Skeletal muscle satellite cell (primary cell): Measurements from ENCODE around the gene BICC1.

ENCODE experiments used
- H3K27me3 ChIP-seq: 2 replicates; pipeline ENCODE4 v1.7.0; 2013; ENCODE audit warnings: low read length; ENCODE audit not compliant: control insufficient read depth, insufficient read depth
- H3K36me3 ChIP-seq: 2 replicates; pipeline ENCODE4 v1.7.0; 2013; ENCODE audit warnings: mild to moderate bottlenecking, control low read depth, low read length; ENCODE audit not compliant: insufficient read depth
- H3K4me1 ChIP-seq: 2 replicates; pipeline ENCODE4 v1.7.0; 2013; ENCODE audit warnings: low read length; ENCODE audit not compliant: control insufficient read depth, insufficient read depth
- H3K4me2 ChIP-seq: 2 replicates; pipeline ENCODE4 v1.7.0; 2013; ENCODE audit warnings: mild to moderate bottlenecking, low read length
- H3K4me3 ChIP-seq: 2 replicates; pipeline ENCODE4 v1.7.0; 2013; ENCODE audit warnings: low read length
- H3K9ac ChIP-seq: 2 replicates; pipeline ENCODE4 v1.7.0; 2013; ENCODE audit warnings: mild to moderate bottlenecking, low read depth, low read length, moderate library complexity
- H3K9me3 ChIP-seq: replicated peaks from 2 replicates; pipeline ENCODE4 v1.7.0; 2013; ENCODE audit warnings: mild to moderate bottlenecking, control low read depth, low read length

The BICC1 gene

GRCh38 chr10:58764087-58764747, 251.5 kb downstream of the BICC1 start:
- Histone ChIP-seq H3K9me3 (no peaks in the 10 kb centered on the region), H3K27me3 (no peaks in the 10 kb centered on the region), H3K4me2 (no peak overlapping the region), H3K4me1 (no peaks in the 10 kb centered on the region), H3K36me3 (no peaks in the 10 kb centered on the region), H3K9ac (no peak overlapping the region), H3K4me3 (no peak overlapping the region)

- no peaks in the 10 kb centered on the region for H3K9me3 ChIP-seq
- no peak overlapping the region for H3K4me3 ChIP-seq
- H3K4me1 ChIP-seq = no peaks in the 10 kb centered on the region
- H3K36me3 ChIP-seq = no peaks in the 10 kb centered on the region
- H3K27me3 ChIP-seq = no peaks in the 10 kb centered on the region
- H3K4me2 ChIP-seq = no peak overlapping the region
- no peak overlapping the region for H3K9ac ChIP-seq
Observed at GRCh38 chr10:58765910-58766309, 253.2 kb downstream of the BICC1 start.

- Histone ChIP-seq H3K27me3 (no peaks in the 10 kb centered on the region), H3K4me1 (no peaks in the 10 kb centered on the region), H3K36me3 (no peaks in the 10 kb centered on the region), H3K4me3 (no peak overlapping the region), H3K9me3 (no peaks in the 10 kb centered on the region), H3K4me2 (no peak overlapping the region), H3K9ac (no peak overlapping the region)
Observed at GRCh38 chr10:58767652-58768051, 255.0 kb downstream of the BICC1 start.

GRCh38 chr10:58771863-58772262, 259.2 kb downstream of the BICC1 start:
- Histone ChIP-seq H3K4me3 (no peak overlapping the region), H3K4me1 (peaks cover 14% of the 10 kb centered on the region), H3K9me3 (no peaks in the 10 kb centered on the region), H3K36me3 (no peaks in the 10 kb centered on the region), H3K27me3 (no peaks in the 10 kb centered on the region), H3K9ac (no peak overlapping the region), H3K4me2 (no peak overlapping the region)

GRCh38 chr10:58772758-58773157, 260.1 kb downstream of the BICC1 start:
- Histone ChIP-seq H3K4me3 (no peak overlapping the region), H3K27me3 (no peaks in the 10 kb centered on the region), H3K4me1 (peaks cover 14% of the 10 kb centered on the region), H3K9ac (no peak overlapping the region), H3K4me2 (no peak overlapping the region), H3K9me3 (no peaks in the 10 kb centered on the region), H3K36me3 (no peaks in the 10 kb centered on the region)

GRCh38 chr10:58773341-58773740, 260.7 kb downstream of the BICC1 start:
- peaks cover 14% of the 10 kb centered on the region for H3K4me1 ChIP-seq
- no peak overlapping the region for H3K4me2 ChIP-seq
- H3K9me3 ChIP-seq = no peaks in the 10 kb centered on the region
- no peaks in the 10 kb centered on the region for H3K27me3 ChIP-seq
- no peak overlapping the region for H3K4me3 ChIP-seq
- no peaks in the 10 kb centered on the region for H3K36me3 ChIP-seq
- no peak overlapping the region for H3K9ac ChIP-seq

- no peaks in the 10 kb centered on the region for H3K27me3 ChIP-seq
- peaks cover 14% of the 10 kb centered on the region for H3K4me1 ChIP-seq
- no peak overlapping the region for H3K4me3 ChIP-seq
- no peak overlapping the region for H3K4me2 ChIP-seq
- no peaks in the 10 kb centered on the region for H3K9me3 ChIP-seq
- no peak overlapping the region for H3K9ac ChIP-seq
- no peaks in the 10 kb centered on the region for H3K36me3 ChIP-seq
Observed at GRCh38 chr10:58773944-58774343, 261.3 kb downstream of the BICC1 start.

GRCh38 chr10:58775960-58776567, 263.4 kb downstream of the BICC1 start:
- no peak overlapping the region for H3K9ac ChIP-seq
- H3K4me1 ChIP-seq = peaks cover 14% of the 10 kb centered on the region
- no peaks in the 10 kb centered on the region for H3K36me3 ChIP-seq
- H3K4me2 ChIP-seq = no peak overlapping the region
- no peaks in the 10 kb centered on the region for H3K9me3 ChIP-seq
- H3K27me3 ChIP-seq = no peaks in the 10 kb centered on the region
- no peak overlapping the region for H3K4me3 ChIP-seq

- peaks cover 14% of the 10 kb centered on the region for H3K4me1 ChIP-seq
- H3K9me3 ChIP-seq = no peaks in the 10 kb centered on the region
- H3K36me3 ChIP-seq = no peaks in the 10 kb centered on the region
- no peaks in the 10 kb centered on the region for H3K27me3 ChIP-seq
- no peak overlapping the region for H3K9ac ChIP-seq
- H3K4me2 ChIP-seq = no peak overlapping the region
- H3K4me3 ChIP-seq = no peak overlapping the region
Observed at GRCh38 chr10:58776568-58777318, 264.1 kb downstream of the BICC1 start.

- Histone ChIP-seq H3K27me3 (no peaks in the 10 kb centered on the region), H3K4me2 (no peak overlapping the region), H3K9ac (no peak overlapping the region), H3K36me3 (no peaks in the 10 kb centered on the region), H3K4me3 (no peak overlapping the region), H3K4me1 (peaks cover 31% of the 10 kb centered on the region), H3K9me3 (no peaks in the 10 kb centered on the region)
Observed at GRCh38 chr10:58778966-58779365, 266.3 kb downstream of the BICC1 start.

GRCh38 chr10:58779594-58779993, 266.9 kb downstream of the BICC1 start:
- Histone ChIP-seq H3K27me3 (no peaks in the 10 kb centered on the region), H3K36me3 (no peaks in the 10 kb centered on the region), H3K4me1 (peaks cover 35% of the 10 kb centered on the region), H3K9ac (no peak overlapping the region), H3K4me3 (no peak overlapping the region), H3K4me2 (no peak overlapping the region), H3K9me3 (no peaks in the 10 kb centered on the region)
